Activated T-cell treated with anti-CD3 and anti-CD28 coated beads, Interleukin-2, amount 50 U/mL, for 1 hour (primary cell): ENCODE results near the gene TMBIM4.
"Not testable (repeated sequence)": the region's sequence is repeated elsewhere in the genome, so short reads cannot be mapped to it uniquely, and the experiment has no call there.

ENCODE experiments used
- DNase-seq: peaks from one replicate; pipeline ENCODE4 v3.0.0-alpha.2; 2020

TMBIM4 gene, protein sequence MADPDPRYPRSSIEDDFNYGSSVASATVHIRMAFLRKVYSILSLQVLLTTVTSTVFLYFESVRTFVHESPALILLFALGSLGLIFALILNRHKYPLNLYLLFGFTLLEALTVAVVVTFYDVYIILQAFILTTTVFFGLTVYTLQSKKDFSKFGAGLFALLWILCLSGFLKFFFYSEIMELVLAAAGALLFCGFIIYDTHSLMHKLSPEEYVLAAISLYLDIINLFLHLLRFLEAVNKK

DNA sequence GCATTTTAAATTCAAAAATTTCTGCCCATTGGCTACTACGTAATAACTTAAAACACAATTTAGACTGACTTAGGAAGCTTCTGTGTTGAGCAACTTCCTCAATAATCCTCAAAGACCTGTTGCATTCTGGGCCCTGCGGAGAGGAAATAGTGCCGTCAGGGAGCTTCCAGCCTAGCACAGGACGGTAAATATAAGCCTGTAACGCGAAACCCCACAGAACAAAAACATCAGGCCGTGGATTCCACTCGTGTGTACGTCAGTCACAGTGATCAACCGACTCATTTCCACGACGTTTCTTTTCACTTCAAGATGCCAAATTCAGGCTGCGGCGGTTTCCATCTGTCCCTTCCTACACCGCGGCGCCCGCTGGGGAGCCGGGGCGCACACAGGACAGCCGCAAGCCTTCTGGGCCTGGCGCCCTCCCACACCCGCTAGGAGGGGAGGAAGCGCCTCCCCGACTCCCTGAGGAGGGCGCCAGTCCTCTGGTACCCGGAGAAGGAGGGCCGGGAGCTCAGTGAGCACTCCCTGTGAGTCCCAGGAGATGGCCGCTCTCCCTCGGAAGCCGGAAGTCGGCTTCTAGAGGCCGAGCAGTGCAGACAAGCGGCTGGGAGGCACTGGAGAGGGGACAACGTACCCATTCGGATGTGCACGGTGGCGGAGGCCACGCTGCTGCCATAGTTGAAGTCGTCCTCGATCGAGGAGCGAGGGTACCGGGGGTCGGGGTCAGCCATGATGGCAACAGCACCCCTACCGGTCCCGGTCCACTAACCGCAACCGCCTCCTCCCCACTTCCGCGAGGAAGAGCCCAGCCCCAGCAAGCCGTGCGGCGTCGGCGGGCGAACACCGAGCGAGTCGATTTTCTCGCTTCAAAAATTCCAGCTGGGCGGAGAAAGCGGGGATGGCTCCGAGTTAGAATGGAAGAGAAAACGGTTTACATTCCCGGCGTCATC lies at the start of gene TMBIM4:
Gene TMBIM4 (minus strand): TSS at position 776 of the 950 bp plus-strand sequence. CDS start 45 bp downstream, at position 731.
- peak; percentile 84 for DNase-seq

GRCh38 chr12:66217342-66217917 lies 47.6 kb upstream of the TMBIM4 start:
- no peak for DNase-seq

DNA sequence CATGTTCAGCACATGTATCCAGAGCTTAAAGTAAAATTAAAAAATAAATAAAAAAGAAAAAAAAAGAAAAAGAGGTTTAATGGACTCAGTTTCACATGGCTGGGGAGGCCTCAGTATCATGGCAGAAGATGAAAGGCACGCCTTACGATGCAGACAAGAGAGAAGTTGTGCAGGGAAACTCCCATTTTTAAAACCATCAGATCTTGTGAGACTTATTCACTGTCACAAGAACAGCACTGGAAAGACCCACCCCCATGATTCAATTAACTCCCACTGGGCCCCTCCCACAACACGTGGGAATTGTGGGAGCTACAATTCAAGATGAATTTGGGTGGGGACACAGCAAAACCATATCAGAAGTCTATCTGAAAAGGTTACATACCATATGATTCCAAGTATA lies 43.2 kb upstream of the TMBIM4 start:
- DNase-seq: not testable (repeated sequence)

DNA sequence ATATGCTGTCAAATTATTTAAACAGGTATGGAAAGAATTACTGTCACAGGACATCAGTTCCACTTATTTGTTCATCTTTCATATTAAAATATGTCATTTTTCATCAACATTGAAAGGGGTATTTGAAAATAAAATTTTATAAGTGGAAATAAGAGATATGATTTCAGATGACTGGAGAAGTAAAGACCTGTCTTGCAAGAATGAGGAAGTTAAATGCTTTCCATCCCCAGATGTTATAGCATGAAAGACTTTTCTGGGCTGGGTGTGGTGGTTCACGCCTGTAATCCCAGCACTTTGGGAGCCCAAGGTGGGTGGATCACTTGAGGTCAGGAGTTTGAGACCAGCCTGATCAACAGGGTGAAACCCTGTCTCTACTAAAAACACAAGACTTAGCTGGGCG lies 41.8 kb upstream of the TMBIM4 start:
- not testable (repeated sequence) for DNase-seq

GRCh38 chr12:66210840-66211239 lies 41.0 kb upstream of the TMBIM4 start:
- no peak for DNase-seq

GRCh38 chr12:66206141-66206540 lies 36.3 kb upstream of the TMBIM4 start:
- DNase-seq: no peak

GRCh38 chr12:66203820-66204219 lies 34.0 kb upstream of the TMBIM4 start:
- no peak for DNase-seq

GRCh38 chr12:66199831-66200509 lies 30.2 kb upstream of the TMBIM4 start:
- DNase-seq: no peak

DNA sequence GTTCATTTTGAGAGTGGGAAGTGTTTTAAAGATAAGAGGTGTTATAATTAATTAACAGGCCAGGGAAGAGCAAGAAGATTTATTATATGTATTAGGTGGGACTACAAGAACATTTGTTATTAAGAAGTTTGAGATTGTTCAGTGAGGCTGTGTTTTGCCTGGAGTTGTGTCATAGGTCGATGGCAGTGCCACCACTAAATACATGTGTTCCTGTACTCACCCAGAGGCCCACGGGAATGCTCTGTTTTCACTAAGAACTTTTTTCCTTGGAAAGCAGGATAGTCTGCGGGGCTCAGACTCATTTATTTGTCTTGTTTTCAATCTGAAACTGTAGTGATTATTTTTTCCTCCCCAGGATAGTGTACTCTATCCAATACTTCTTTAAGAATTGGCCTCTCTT lies 29.3 kb upstream of the TMBIM4 start:
- no peak for DNase-seq

- DNase-seq: no peak
These were observed 27.7 kb upstream of the TMBIM4 start for GRCh38 chr12:66197495-66197921.

- no peak for DNase-seq
These were observed 27.0 kb upstream of the TMBIM4 start for GRCh38 chr12:66196806-66197205.

DNA sequence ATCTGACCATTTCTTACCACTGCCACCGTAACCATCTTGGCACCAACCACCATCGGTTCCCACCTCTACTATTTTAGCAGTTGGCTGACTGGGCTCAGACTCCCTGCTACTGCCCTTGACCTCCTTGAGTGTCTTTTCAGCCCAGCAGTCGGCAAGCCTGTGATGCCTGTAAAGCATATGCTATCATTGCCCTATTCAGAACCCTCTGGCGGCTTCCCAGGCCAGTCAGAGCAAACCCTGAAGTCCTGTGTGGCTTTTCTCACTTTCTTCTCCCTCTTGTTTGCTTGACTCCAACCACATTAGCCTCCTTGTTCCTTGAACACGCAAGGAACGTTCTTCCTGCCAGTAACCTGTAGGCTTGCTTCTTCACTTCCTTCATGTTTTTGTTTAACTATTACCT lies 25.4 kb upstream of the TMBIM4 start:
- DNase-seq: no peak

GRCh38 chr12:66194122-66194521 lies 24.3 kb upstream of the TMBIM4 start:
- DNase-seq: no peak

- no peak for DNase-seq
These were observed 21.8 kb upstream of the TMBIM4 start for GRCh38 chr12:66191547-66192126.

DNA sequence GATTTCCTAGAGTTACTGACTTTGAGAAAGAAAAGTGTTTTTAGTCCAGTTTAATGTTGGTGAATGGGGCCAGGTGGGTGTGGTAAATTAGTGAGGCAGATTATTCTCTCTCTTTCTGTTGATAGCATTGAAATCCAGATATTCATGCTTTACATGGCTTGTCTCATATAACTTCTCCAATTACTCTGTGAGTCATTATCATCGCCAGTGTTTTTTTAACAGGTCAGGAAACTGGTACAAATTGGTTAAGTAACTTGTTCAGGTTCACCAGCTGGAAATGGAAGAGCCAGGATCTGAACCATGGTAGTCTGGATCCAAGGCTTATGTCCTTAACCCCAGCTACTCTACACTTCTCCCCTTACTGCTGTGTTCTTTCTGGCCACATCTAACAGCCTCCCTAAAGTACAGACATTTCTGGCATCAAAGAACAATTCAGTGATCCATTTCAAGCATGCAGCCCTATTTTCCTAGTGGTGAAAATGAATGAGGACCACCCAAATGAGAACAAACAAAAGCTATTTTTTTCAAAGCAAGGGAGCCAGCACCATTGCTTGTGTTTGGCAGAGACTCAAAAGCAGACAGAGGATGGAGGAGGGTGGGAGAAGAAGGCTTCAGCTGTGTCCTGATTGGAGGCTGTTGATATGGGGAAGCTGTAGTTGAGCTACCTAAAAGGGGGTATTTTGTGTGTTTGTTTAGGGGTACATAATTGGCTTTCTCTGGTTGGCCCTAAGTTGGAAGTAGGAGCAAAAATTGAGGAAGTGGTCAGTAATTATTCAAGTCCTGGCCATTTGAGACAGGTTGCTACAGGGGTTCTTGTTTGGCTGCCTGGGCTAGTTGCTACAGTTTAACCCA lies 20.9 kb upstream of the TMBIM4 start:
- DNase-seq: no peak

- no peak for DNase-seq
These were observed 20.1 kb upstream of the TMBIM4 start for GRCh38 chr12:66189889-66190288.

DNA sequence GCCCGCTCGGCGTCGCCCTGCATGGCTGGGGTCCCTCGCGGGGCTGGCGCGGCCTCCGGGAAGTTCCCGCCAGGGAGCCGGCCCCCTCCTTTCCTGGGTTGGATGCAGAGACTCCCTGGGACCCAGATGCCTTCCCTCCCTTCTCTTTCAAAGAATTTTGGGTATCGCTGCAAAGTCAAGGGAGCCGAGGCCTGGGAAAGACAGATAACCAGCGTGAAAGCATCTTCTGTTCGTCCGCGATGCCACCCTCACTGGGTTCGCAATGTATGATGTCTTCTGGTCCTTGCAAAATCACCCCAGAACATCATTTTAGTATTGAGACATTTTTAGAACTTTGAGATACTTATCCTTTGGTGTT lies 19.7 kb upstream of the TMBIM4 start:
- DNase-seq: no peak

DNA sequence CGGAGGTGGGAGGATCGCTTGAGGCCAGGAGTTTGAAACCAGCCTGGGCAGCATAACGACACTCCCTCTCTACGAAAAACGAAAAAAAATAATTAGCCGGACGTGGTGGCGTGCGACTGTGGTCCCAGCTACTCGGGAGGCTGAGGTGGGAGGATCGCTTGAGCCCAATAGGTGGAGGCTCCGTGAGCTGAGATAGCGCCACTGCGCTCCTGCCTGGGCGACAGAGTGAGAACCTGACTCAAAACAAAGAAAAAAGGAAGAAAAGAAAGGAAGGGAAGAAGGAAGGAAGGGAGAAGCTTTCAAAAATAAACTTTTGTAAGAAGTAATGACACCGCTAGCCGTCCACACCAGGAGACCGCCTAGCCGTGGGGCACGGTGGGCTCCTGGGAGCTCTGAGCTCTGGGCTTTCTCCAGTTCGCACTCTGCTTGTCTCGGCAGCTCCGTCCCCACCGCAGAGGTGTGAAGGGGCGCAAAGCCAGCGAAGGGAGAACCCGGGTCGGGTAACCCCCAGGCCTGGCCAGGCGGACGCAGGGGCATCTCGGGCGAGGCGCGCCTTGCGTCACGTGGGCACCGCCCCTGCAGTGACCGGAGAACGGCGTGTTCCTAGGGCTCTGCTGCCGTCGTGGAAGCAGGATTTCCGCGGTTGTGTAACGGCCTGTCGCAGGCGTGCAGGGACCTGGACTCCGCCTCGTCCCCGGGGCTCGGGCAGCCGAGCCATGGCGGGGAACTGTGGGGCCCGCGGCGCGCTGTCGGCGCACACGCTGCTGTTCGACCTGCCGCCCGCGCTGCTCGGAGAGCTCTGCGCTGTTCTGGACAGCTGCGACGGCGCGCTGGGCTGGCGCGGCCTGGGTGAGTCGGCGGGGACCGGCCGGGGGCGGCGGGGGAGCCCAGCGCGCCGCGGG lies 19.0 kb upstream of the TMBIM4 start, which contains the start of gene IRAK3:
Gene IRAK3 (plus strand): TSS at position 631 of the 902 bp plus-strand sequence. CDS start 86 bp downstream, at position 717.
- peak; percentile 43 for DNase-seq

GRCh38 chr12:66187821-66188220 lies 18.0 kb upstream of the TMBIM4 start:
- no peak for DNase-seq

- DNase-seq: no peak
These were observed 17.2 kb upstream of the TMBIM4 start for GRCh38 chr12:66187036-66187435.

GRCh38 chr12:66184822-66185221 lies 15.0 kb upstream of the TMBIM4 start:
- not testable (repeated sequence) for DNase-seq
